HepG2 (cell line): ENCODE data around the gene GRAMD4. TPM values are rescaled to one million over a fixed set of nuclear protein-coding genes. Genes with fewer than 3 reads are reported as not detected.

Experiments used
- AGO2 ChIP-seq: fragments of 200-400 bp; formaldehyde crosslinking; optimal IDR thresholded peaks from 2 replicates; pipeline ENCODE3; 2017; ENCODE audit warnings: mild to moderate bottlenecking, low read depth, low read length, moderate library complexity
- ATF7 ChIP-seq, 2 experiments: fragments of 450-650 bp in 1 of 2; sonication (generic) in 1 of 2; formaldehyde crosslinking in 1 of 2; IDR thresholded peaks; 2 replicates each; pipeline versions ENCODE4 v1.4.0 to v1.6.1; 2016 to 2020; ENCODE audit warnings: antibody characterized with exemption in 1 of 2, mild to moderate bottlenecking in 1 of 2, missing genetic modification reagents in 1 of 2
- CEBPZ ChIP-seq: IDR thresholded peaks from 2 replicates; pipeline ENCODE4 v1.6.1; 2012; ENCODE audit warnings: low read length, improper control_type of control experiment
- ETS1 ChIP-seq: sonication (generic); formaldehyde crosslinking; IDR thresholded peaks from 2 replicates; pipeline ENCODE4 v1.4.0; 2020; ENCODE audit warnings: missing genetic modification reagents
- TCF12 ChIP-seq, 2 experiments: fragments of 450-650 bp in 1 of 2; sonication (generic) in 1 of 2; formaldehyde crosslinking in 1 of 2; IDR thresholded peaks; 2 replicates each; pipeline versions ENCODE4 v1.6.1 to v1.8.0; 2017 to 2022; ENCODE audit warnings: antibody characterized with exemption in 1 of 2, mild to moderate bottlenecking in 1 of 2, missing genetic modification reagents in 1 of 2, moderate library complexity in 1 of 2
- ZBTB7B ChIP-seq: sonication (generic); formaldehyde crosslinking; IDR thresholded peaks from 2 replicates; pipeline ENCODE4 v1.4.0; 2020; ENCODE audit warnings: missing genetic modification reagents
- ZNF766 ChIP-seq: sonication (generic); formaldehyde crosslinking; IDR thresholded peaks from 2 replicates; pipeline ENCODE4 v1.5.0; 2020; ENCODE audit warnings: missing genetic modification reagents, borderline replicate concordance
- ZNF780A ChIP-seq: sonication (generic); formaldehyde crosslinking; IDR thresholded peaks from 2 replicates; pipeline ENCODE4 v1.8.0; 2022; ENCODE audit warnings: mild to moderate bottlenecking, missing genetic modification reagents, moderate library complexity
- polyA plus RNA-seq, 8 experiments: library from polyadenylated mRNA; depleted of rRNA in 3 of 8; stranded (reverse) in 7 of 8; unstranded in 1 of 8; fragments of >200 nt; fragmentation: Illumina TruSeq in 4 of 8; extraction: Trizol in 4 of 8; gene quantifications; 2 replicates each; pipeline versions ENCODE4 v1.2.1 to v1.2.3, GENCODE V29; 2011 to 2016; ENCODE audit warnings: low read depth in 4 of 8, missing spikeins in 1 of 8, mixed read lengths in 1 of 8; ENCODE audit not compliant: insufficient read depth in 1 of 8
- total RNA-seq, 5 experiments: library from RNA; depleted of rRNA; stranded (reverse); fragments of >200 nt; fragmentation: Illumina TruSeq; extraction: Trizol; gene quantifications; 2 replicates each; pipeline ENCODE4 v1.2.3, GENCODE V29; 2016; ENCODE audit warnings: low read depth in 1 of 5
- TF ChIP-seq, protein P1 (sequence below): IDR thresholded peaks from 2 replicates; pipeline ENCODE4 v1.6.1; 2016; ENCODE audit warnings: missing biosample characterization, missing genetic modification reagents, low read depth
- TF ChIP-seq, protein P2 (sequence below): sonication (generic); formaldehyde crosslinking; IDR thresholded peaks from 2 replicates; pipeline ENCODE4 v1.5.0; 2020; ENCODE audit warnings: mild to moderate bottlenecking, missing genetic modification reagents
- TF ChIP-seq, protein P3 (sequence below): IDR thresholded peaks from 2 replicates; pipeline ENCODE4 v1.6.1; 2016; ENCODE audit warnings: low read depth
- TF ChIP-seq, protein P4 (sequence below): sonication (generic); formaldehyde crosslinking; IDR thresholded peaks from 2 replicates; pipeline ENCODE4 v1.4.0; 2020; ENCODE audit warnings: missing genetic modification reagents
- TF ChIP-seq, protein P5 (sequence below): IDR thresholded peaks from 2 replicates; pipeline ENCODE4 v1.6.1; 2016; ENCODE audit warnings: missing compliant biosample characterization, missing genetic modification reagents, borderline replicate concordance
- TF ChIP-seq, protein P6 (sequence below): sonication (generic); formaldehyde crosslinking; IDR thresholded peaks from 2 replicates; pipeline ENCODE4 v1.4.0; 2020; ENCODE audit warnings: mild to moderate bottlenecking, missing genetic modification reagents

The GRAMD4 gene
- total and polyA plus RNA-seq, 2 of the 13 experiments (the other 11 are each of a cell fraction or from before 2014, with no cell fraction given) = 15.2 to 15.7 TPM

GRCh38 chr22:46638601-46639431 is 18.6 kb downstream of the GRAMD4 start (continued):
- TF ChIP-seq ETS1 = no peak
- TF ChIP-seq, protein P1, sequence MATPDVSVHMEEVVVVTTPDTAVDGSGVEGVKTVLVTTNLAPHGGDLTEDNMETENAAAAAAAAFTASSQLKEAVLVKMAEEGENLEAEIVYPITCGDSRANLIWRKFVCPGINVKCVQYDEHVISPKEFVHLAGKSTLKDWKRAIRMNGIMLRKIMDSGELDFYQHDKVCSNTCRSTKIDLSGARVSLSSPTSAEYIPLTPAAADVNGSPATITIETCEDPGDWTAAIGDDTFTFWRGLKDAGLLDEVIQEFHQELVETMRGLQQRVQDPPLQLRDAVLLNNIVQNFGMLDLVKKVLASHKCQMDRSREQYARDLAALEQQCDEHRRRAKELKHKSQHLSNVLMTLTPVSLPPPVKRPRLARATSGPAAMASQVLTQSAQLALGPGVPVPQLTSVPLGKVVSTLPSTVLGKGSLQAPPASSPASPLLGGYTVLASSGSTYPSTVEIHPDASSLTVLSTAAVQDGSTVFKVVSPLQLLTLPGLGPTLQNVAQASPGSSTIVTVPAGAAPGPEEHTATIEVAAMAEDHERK (CRISPR knock-in tag) = no peak
- TF ChIP-seq, protein P2, sequence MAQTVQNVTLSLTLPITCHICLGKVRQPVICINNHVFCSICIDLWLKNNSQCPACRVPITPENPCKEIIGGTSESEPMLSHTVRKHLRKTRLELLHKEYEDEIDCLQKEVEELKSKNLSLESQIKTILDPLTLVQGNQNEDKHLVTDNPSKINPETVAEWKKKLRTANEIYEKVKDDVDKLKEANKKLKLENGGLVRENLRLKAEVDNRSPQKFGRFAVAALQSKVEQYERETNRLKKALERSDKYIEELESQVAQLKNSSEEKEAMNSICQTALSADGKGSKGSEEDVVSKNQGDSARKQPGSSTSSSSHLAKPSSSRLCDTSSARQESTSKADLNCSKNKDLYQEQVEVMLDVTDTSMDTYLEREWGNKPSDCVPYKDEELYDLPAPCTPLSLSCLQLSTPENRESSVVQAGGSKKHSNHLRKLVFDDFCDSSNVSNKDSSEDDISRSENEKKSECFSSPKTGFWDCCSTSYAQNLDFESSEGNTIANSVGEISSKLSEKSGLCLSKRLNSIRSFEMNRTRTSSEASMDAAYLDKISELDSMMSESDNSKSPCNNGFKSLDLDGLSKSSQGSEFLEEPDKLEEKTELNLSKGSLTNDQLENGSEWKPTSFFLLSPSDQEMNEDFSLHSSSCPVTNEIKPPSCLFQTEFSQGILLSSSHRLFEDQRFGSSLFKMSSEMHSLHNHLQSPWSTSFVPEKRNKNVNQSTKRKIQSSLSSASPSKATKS = no peak
- TF ChIP-seq, protein P3, sequence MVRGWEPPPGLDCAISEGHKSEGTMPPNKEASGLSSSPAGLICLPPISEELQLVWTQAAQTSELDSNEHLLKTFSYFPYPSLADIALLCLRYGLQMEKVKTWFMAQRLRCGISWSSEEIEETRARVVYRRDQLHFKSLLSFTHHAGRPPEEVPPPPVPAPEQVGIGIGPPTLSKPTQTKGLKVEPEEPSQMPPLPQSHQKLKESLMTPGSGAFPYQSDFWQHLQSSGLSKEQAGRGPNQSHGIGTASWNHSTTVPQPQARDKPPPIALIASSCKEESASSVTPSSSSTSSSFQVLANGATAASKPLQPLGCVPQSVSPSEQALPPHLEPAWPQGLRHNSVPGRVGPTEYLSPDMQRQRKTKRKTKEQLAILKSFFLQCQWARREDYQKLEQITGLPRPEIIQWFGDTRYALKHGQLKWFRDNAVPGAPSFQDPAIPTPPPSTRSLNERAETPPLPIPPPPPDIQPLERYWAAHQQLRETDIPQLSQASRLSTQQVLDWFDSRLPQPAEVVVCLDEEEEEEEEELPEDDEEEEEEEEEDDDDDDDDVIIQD (CRISPR knock-in tag) = peak; percentile 31; the same call in 1 of the 2 replicates
- TF ChIP-seq, protein P4, sequence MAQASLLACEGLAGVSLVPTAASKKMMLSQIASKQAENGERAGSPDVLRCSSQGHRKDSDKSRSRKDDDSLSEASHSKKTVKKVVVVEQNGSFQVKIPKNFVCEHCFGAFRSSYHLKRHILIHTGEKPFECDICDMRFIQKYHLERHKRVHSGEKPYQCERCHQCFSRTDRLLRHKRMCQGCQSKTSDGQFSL (CRISPR knock-in tag) = no peak
- no peak for TF ChIP-seq AGO2
- TF ChIP-seq ZBTB7B (CRISPR knock-in tag) = peak; percentile 74; the same call in 1 of the 2 replicates
- no peak for TF ChIP-seq ZNF766 (CRISPR knock-in tag)
- peak; percentile 97 for TF ChIP-seq ATF7 (IDR thresholded peaks at IDR 0.05)
- TF ChIP-seq ATF7 (CRISPR knock-in tag; IDR thresholded peaks at IDR 0.05) = peak; percentile 95
- no peak; the same call in 1 of the 2 replicates for TF ChIP-seq ZNF780A (CRISPR knock-in tag)
- TF ChIP-seq, protein P5, sequence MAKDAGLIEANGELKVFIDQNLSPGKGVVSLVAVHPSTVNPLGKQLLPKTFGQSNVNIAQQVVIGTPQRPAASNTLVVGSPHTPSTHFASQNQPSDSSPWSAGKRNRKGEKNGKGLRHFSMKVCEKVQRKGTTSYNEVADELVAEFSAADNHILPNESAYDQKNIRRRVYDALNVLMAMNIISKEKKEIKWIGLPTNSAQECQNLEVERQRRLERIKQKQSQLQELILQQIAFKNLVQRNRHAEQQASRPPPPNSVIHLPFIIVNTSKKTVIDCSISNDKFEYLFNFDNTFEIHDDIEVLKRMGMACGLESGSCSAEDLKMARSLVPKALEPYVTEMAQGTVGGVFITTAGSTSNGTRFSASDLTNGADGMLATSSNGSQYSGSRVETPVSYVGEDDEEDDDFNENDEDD (CRISPR knock-in tag) = no peak
- no peak for TF ChIP-seq CEBPZ
- TF ChIP-seq, protein P6, sequence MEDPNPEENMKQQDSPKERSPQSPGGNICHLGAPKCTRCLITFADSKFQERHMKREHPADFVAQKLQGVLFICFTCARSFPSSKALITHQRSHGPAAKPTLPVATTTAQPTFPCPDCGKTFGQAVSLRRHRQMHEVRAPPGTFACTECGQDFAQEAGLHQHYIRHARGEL (CRISPR knock-in tag) = no peak
- no peak for TF ChIP-seq TCF12 (IDR thresholded peaks at IDR 0.05)
- TF ChIP-seq TCF12 (CRISPR knock-in tag; IDR thresholded peaks at IDR 0.05) = peak; percentile 72; the same call in 1 of the 2 replicates
